Measurements from ENCODE around the gene FSTL4.
"Not testable (repeated sequence)": the region's sequence is repeated elsewhere in the genome, so short reads cannot be mapped to it uniquely, and the experiment has no call there.

Gene FSTL4

GRCh38 chr5:133222521-133222920 lies 389.8 kb downstream of the FSTL4 start:
- DNase-seq (ENCODE audit: low spot score): no peak

- no peak for DNase-seq (ENCODE audit: low spot score)
These were observed 390.3 kb downstream of the FSTL4 start for GRCh38 chr5:133222040-133222439.

- DNase-seq (ENCODE audit: low spot score): no peak
These were observed 391.3 kb downstream of the FSTL4 start for GRCh38 chr5:133220851-133221674.

GRCh38 chr5:133219296-133219695 lies 393.0 kb downstream of the FSTL4 start:
- DNase-seq (ENCODE audit: low spot score): no peak

GRCh38 chr5:133216138-133216537 lies 396.2 kb downstream of the FSTL4 start:
- not testable (repeated sequence) for DNase-seq (ENCODE audit: low spot score)

- no peak for DNase-seq (ENCODE audit: low spot score)
These were observed 398.1 kb downstream of the FSTL4 start for GRCh38 chr5:133214153-133214820.

GRCh38 chr5:133205649-133206048 lies 406.7 kb downstream of the FSTL4 start:
- no peak for DNase-seq (ENCODE audit: low spot score)

GRCh38 chr5:133205204-133205603 lies 407.1 kb downstream of the FSTL4 start:
- no peak for DNase-seq (ENCODE audit: low spot score)

- peak; percentile 7 for DNase-seq (ENCODE audit: low spot score)
These were observed 408.7 kb downstream of the FSTL4 start for GRCh38 chr5:133203317-133204305.

GRCh38 chr5:133202066-133202665 lies 410.2 kb downstream of the FSTL4 start:
- no peak for DNase-seq (ENCODE audit: low spot score)

GRCh38 chr5:133201310-133201709 lies 411.0 kb downstream of the FSTL4 start:
- DNase-seq (ENCODE audit: low spot score): no peak

- DNase-seq (ENCODE audit: low spot score): no peak
These were observed 412.1 kb downstream of the FSTL4 start for GRCh38 chr5:133200256-133200655.

- DNase-seq (ENCODE audit: low spot score): no peak
These were observed 412.7 kb downstream of the FSTL4 start for GRCh38 chr5:133199417-133200178.

- no peak for DNase-seq (ENCODE audit: low spot score)
These were observed 413.8 kb downstream of the FSTL4 start for GRCh38 chr5:133198511-133198910.

GRCh38 chr5:133196441-133197085 lies 415.8 kb downstream of the FSTL4 start:
- DNase-seq (ENCODE audit: low spot score): no peak

- no peak for DNase-seq (ENCODE audit: low spot score)
These were observed 417.1 kb downstream of the FSTL4 start for GRCh38 chr5:133195250-133195649.

GRCh38 chr5:133193794-133194193 lies 418.5 kb downstream of the FSTL4 start:
- no peak for DNase-seq (ENCODE audit: low spot score)

- DNase-seq (ENCODE audit: low spot score): no peak
These were observed 419.6 kb downstream of the FSTL4 start for GRCh38 chr5:133192716-133193115.

- DNase-seq (ENCODE audit: low spot score): no peak
These were observed 422.5 kb downstream of the FSTL4 start for GRCh38 chr5:133189881-133190280.

GRCh38 chr5:133179405-133179804 lies 432.9 kb downstream of the FSTL4 start:
- DNase-seq (ENCODE audit: low spot score): no peak

All from putamen (tissue), 1 donor.